Lower leg skin (tissue), 4 donors: Measurements from ENCODE around the gene ADAMTS17. TPM values are rescaled to one million over a fixed set of nuclear protein-coding genes. Genes with fewer than 3 reads are reported as not detected.

Experiments
- DNase-seq, 2 donors: peaks; one replicate each; pipeline ENCODE4 v3.0.0-alpha.2; 2019; ENCODE audit warnings: low spot score in 2 of 2
- H3K4me3 ChIP-seq: fragments of 200-600 bp; sonication (generic); 2 replicates; pipeline ENCODE4 v1.5.1; 2017; ENCODE audit warnings: mild to moderate bottlenecking, low read depth; ENCODE audit not compliant: poor library complexity, severe bottlenecking
- POLR2A ChIP-seq, 2 donors: fragments of 450-650 bp; IDR thresholded peaks; one replicate each; pipeline ENCODE4 v1.6.1; 2016 to 2017; ENCODE audit warnings: antibody characterized with exemption in 2 of 2, mild to moderate bottlenecking in 1 of 2, moderate library complexity in 1 of 2
- WGBS, 2 donors: methylation state at CpG; one replicate each; pipeline ENCODE4 v1.1.5; 2018; 5-methylcytosine and 5-hydroxymethylcytosine counted together
- intact Hi-C: fragments of 100-400 bp; cut with DNase I; formaldehyde crosslinking; loops from one replicate; pipeline ENCODE4 v1.15.0; 2023; ENCODE audit warnings: low total_unique reads
- total RNA-seq, 4 donors: library from RNA; depleted of rRNA; stranded (reverse); fragments of >200 nt; gene quantifications; one replicate each; pipeline ENCODE4 v1.1.0, GENCODE V29; 2016
- TF ChIP-seq, protein P1 (sequence below), 3 donors: fragments of 450-650 bp; IDR thresholded peaks; one replicate each; pipeline ENCODE4 v1.5.1; 2016; ENCODE audit warnings: antibody characterized with exemption in 3 of 3, mild to moderate bottlenecking in 3 of 3, moderate library complexity in 2 of 3

The ADAMTS17 gene
- total RNA-seq, 4 donors from 2014 or later = 3.5 to 7.8 (median 3.9) TPM

DNA sequence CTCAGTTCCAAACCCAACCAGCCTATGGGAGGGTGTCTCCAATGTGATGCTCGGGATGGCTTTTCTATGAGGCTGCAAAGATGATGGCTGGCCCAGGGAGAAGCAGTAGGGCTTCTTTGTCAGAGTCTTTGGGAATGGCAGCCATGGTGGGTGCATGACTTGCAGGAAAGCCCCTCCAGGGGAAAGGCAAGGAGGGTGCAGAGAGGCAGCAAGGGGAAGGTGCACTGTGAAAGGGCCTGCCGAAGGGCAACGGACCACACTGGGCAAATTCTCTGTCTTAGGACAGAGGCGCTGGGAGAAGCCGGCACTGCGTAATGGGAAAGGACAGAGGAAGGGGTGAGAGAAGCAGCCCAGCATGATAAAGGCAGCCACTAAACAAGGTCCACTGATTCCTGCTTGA lies 305.8 kb downstream of the ADAMTS17 start:
- WGBS, 2 donors = 99 to 100% methylated on average over 6 of the region's 6 CpGs
- no peak for DNase-seq
- TF ChIP-seq POLR2A (IDR thresholded peaks at IDR 0.05) = no peak
- TF ChIP-seq, protein P1, sequence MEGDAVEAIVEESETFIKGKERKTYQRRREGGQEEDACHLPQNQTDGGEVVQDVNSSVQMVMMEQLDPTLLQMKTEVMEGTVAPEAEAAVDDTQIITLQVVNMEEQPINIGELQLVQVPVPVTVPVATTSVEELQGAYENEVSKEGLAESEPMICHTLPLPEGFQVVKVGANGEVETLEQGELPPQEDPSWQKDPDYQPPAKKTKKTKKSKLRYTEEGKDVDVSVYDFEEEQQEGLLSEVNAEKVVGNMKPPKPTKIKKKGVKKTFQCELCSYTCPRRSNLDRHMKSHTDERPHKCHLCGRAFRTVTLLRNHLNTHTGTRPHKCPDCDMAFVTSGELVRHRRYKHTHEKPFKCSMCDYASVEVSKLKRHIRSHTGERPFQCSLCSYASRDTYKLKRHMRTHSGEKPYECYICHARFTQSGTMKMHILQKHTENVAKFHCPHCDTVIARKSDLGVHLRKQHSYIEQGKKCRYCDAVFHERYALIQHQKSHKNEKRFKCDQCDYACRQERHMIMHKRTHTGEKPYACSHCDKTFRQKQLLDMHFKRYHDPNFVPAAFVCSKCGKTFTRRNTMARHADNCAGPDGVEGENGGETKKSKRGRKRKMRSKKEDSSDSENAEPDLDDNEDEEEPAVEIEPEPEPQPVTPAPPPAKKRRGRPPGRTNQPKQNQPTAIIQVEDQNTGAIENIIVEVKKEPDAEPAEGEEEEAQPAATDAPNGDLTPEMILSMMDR (IDR thresholded peaks at IDR 0.05) = no peak
- H3K4me3 ChIP-seq = no peak overlapping the region
- intact Hi-C loops = no loop called here

DNA sequence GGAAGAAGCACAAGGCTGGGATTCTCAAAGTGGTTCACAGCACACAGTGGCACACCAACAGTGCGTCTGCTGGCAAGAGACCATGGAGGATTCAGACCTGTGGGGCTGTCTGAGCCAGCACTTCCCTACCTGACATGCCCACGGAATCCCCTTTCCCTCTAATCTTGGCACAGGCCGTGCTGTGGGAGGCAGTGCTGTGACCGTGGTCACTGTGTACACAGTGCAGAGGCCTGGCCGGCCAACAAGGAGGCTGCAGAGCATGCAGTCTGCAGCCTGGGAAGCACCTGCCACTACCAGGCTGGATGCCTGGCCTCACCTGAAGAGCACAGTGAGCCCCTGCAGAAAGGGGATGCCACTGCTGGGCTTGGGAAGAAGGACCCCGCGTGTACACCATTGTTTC lies 307.6 kb downstream of the ADAMTS17 start:
- no peak for TF ChIP-seq POLR2A (IDR thresholded peaks at IDR 0.05)
- TF ChIP-seq, protein P1 (IDR thresholded peaks at IDR 0.05) = no peak
- DNase-seq = peak in 1 of 2 donors; percentile 28
- intact Hi-C loops = no loop called here
- WGBS, 2 donors = 86 to 92% methylated on average over 5 to 6 of the region's 7 CpGs
- no peak overlapping the region for H3K4me3 ChIP-seq

DNA sequence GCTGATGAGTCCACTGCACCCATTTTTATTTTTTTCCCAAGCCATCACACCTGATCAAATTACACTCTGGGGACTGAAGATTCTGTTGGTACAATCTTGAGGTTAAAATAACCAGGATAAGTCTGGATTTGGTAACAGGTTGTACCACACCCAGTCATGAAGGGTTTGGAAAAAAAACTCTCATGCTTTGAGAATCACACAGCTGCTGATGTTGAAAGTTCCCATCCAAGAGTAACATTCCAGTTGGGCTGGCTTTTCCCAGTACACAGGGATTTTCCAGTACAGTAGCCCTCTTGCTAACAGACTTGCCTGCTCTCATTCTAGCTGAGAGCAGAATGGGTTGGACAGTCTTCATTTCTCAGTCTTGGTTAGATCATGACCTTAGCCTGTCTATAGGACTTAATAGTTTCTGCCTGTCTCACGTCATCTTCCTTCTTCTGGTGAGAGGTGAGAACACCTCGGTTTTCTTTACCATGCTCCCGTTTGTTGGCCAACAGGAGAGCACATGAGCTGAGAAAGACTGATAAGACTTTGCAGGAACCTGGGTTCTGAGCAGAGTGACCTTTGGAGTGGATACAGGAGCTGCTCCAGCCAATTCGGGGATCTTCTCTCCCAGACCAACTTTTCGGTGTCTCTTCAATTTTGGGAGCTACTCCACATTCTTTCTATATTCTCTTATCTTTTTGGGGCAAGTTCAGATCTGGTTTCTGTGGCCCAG lies 308.5 kb downstream of the ADAMTS17 start:
- DNase-seq = peak in 1 of 2 donors; percentile 21
- WGBS, 2 donors = 72 to 88% methylated on average over 5 of the region's 5 CpGs
- TF ChIP-seq, protein P1 (IDR thresholded peaks at IDR 0.05) = no peak
- no peak for TF ChIP-seq POLR2A (IDR thresholded peaks at IDR 0.05)
- intact Hi-C loops = no loop called here
- H3K4me3 ChIP-seq = no peak overlapping the region

DNA sequence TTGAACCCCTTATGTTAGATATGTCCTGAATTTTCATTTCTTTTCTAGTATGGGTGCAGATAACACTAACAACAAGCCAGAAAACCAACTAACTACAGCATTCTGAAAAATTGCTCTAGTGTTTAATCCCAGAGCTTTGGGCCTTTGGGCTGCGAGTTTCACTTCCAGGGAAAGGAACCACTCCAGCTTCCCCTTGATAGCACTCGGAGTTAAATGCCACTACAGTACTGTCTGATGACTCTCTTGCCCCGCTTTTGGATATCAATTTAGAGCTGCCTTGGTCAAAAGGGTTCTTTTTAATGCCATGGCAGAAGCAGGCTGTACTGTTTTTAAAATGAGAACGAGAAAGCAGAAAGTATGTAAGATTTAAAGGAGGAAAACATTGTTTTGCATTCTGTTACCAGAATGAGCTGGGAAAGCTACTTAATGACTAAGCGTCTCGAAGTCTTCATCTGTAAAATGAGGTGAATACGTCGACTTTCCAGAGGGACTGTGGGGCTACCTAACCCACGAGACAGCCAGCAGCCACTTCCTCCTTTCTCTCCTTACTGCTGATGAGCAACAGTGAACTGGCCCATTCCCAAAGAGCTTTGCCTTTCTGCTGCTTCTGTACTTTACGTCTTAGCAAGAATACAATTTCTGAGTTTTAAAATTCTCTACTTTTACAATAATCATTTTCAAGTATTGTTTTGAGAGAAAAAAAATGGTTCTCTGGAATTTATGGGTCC lies 309.3 kb downstream of the ADAMTS17 start:
- intact Hi-C loops = no loop called here
- no peak overlapping the region for H3K4me3 ChIP-seq
- no peak for TF ChIP-seq POLR2A (IDR thresholded peaks at IDR 0.05)
- TF ChIP-seq, protein P1 (IDR thresholded peaks at IDR 0.05) = no peak
- WGBS, 2 donors = 77 to 80% methylated on average over 10 of the region's 10 CpGs
- DNase-seq = peak in 1 of 2 donors; percentile 68

DNA sequence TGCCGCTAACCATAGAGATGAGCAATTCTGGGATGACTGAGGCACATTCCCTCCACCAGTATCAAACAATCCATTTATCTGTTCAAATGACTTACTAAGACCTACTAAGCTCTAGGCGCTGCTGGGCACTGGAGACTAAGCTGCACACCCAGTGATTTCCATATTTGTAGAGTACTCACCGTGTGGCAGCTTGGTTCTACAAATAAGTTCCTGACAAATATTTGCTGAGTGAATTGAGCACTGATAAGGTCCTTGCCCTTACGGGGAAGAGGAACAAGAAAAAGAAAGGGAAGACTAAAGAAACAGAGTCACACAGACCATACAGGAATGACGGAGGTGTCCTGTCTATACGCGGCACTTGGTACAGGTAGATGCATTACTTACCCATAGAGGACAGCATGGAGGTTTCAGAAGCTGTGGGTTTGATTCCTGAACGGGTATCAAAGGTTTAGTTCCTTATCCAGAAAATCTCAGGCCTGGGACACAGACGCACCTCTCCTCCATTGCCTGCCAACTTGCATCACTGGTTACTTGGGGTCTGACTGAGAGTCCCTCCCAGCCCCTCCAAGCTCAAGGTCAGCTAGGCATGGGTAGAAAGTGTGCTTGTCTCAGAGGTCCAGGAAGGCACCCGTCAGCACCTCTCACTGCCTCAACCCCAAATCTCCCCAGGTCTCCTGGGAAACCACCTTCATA lies 310.0 kb downstream of the ADAMTS17 start:
- intact Hi-C loops = no loop called here
- H3K4me3 ChIP-seq = no peak overlapping the region
- no peak for TF ChIP-seq POLR2A (IDR thresholded peaks at IDR 0.05)
- TF ChIP-seq, protein P1 (IDR thresholded peaks at IDR 0.05) = no peak
- peak in 1 of 2 donors; percentile 70 for DNase-seq
- 93 to 95% methylated on average over 10 of the region's 10 CpGs for WGBS, 2 donors
